GM21619 (cell line): ENCODE measurements around the gene PRDM2.

ENCODE experiments used
- ATAC-seq: cut with Tn5 transposase; IDR thresholded peaks from one replicate; pipeline ENCODE4 v1.9.1; 2021; ENCODE audit not compliant: unreplicated experiment

The PRDM2 gene

DNA sequence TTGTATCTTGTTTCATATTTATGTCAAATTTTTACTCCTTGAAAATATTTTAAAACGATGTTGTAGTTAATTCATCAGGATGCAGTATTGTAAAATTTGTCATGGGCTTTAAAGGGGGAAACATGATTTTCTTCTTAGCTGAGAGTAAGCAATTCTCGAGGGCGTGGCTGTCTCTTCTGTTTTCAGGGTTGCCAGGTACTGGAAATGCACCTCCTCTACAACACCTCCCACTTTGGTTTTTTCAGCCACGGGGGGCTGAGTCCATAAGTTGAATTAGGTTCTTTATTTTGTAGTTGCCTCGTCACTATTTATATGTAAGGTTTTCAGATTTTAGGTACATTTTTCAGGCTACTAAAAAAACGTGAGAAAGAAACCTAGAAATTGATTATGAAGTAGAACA, 64.0 kb downstream of the PRDM2 start:
- ATAC-seq = no peak

DNA sequence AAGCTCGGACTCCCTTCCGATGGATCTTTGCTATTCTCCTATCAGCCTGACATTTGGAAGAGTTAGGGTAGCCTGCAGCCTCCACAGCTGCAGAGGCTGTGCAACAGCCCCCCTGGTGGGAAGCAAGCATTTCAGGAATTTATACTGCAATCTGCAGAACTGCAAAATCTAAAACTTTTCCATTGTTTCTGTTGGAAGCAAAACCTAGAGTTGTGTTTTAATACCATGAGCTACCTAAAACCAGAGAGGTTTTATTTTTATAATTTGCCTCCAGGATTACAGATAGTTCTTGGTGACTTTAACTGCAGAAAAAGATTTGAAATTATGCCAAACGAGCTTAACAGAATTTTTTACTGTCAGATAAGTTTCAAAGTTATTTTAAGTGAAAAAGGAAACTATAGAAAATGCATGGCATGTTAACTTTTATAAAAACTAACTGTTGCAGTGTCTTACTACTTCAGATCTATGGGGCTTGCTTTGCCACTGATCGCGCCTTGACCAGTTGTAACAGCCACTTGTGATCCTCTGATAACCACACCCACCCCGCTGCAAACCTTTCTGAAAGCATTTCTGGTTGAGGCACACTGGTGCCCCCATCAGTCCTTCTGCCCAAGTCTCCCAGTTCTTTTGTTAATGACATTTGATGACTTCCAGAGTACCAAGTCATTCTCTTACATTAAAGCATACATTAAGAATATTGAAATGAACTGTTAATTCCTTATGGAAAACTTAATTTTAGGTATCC, 64.8 kb downstream of the PRDM2 start:
- ATAC-seq = no peak

DNA sequence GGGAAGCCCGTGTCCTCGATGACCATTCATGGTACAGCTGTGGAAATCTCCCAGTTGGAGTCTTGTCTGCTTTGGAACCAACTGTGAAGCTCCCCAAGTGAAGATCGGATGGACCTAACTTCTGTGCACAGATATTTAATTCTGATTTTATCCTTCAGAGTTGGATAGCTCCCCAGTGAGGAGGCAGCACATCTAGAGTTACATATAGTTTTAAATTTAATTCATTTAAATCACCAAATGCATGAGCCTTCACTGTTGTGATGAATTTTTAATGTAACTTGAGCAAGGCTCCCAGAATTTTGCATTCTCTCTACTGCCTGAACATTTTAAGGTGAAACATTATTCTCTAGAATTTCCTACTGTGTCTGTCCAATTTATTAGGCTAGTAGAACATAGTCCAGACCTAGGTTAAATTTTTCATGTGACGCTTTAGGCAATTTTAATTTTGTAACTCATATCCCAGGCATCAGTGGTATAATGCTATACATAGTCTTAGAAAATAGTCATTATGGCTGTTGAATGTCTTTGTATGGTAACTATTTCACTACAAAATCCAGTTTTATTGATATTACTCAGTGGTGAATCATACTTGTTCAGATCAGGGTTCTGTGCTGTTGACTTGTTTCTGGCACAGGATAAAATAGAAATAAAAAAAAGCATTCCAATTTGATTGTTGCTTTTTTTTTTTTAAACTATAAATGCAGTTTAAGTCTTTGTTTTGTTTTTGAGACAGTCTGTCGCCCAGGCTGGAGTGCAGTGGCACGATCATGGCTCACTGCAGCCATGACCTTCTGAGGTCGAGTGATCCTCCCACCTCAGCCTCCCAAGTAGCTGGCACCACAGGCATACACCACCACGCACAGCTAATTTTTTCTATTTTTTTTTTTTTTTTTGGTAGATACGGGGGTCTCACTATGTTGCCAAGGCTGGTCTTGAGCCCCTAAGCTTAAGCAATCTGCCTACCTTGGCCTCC, 66.9 kb downstream of the PRDM2 start:
- no peak for ATAC-seq

DNA sequence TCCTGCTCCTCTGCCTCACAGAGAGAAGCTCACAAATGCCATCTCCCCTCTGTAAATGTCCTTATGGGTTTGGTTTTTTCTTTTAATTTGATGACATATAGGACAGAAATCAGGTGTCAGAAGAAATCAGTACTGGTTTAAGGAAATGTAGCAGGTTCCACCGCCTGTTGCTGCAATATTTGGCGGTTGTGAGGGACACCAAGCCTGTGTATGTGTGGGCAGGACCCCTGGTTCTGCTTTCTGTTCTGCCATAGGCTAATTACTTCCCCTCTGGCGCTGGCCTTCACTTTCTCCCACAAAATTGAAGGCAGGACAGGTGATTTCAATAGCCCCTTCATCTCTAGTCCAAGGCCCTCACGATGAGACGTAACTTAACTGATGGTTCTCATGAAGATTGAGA, 69.2 kb downstream of the PRDM2 start:
- no peak for ATAC-seq

DNA sequence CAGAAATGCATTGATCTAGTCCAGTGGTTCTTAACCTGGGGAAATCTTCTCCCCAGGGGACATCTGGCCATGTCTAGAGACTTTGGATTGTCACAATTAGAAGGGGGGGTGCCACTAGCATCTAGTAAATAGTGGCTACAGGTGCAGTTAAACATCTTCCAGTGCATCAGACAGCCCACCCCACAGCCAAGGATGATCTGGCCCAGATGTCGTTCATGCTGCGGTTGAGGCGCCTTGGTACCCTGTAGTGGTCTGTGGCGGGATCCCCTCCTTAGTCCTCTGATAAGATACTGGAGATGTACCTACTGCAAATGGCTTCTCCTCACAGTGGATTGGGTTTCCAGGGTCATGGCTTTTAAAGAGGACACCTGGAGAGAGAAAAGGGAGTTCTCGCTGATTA, 69.8 kb downstream of the PRDM2 start:
- ATAC-seq = no peak

DNA sequence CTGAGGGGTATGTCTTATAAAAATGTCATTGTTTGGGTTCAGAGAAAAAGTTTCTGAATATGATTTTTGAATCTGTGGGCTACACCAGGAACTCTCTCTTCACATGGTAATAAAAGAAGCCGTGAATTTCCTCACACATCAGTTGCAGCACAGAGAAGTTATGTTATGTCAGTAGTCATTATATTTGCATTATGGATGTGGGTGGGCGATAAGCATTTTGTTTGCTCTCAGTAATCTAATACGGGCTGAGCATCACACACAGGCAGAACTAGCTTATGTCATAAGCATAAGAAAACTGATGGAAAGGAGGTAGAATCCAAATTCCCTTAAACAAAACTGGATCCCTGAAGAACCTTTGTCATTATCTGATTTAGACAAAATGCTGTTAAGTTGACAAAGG, 70.8 kb downstream of the PRDM2 start:
- no peak for ATAC-seq

DNA sequence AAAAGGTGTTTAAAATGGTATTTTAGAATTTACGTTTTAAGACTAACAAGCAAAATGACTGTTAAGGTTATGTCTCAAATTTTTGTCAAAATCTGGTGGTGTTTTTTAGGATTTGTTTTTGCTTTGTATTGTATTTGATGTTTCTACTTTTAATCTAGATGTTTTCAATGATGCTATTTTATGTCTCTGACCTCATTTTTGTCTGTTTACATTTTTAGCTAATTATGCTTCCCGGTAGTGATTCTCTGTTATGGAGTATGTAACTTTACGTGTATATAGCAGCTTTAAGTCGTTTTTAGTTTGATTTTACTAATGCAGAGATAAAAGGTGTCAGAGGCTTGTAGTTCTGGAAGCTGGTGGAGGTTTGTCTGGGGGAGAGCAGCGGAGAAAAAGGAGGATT, 71.8 kb downstream of the PRDM2 start:
- no peak for ATAC-seq

DNA sequence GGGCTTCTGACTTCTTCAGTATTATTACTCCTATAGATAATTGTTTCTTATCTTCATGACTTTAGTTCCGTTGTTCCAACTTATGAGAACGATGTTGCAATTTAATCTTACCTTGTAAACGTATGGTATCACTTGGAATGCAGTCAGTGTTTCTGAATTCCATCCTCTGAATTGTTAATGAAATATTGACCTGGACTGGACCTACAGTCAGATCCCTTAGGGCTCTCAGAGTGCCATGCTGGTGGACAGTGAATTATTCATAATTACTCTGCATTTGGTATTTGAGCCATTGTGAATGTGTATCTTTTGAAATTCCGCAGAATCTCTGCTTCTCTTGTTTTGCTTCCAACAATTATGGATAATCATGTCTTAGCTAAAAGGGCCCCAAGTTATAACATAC, 72.3 kb downstream of the PRDM2 start:
- no peak for ATAC-seq

DNA sequence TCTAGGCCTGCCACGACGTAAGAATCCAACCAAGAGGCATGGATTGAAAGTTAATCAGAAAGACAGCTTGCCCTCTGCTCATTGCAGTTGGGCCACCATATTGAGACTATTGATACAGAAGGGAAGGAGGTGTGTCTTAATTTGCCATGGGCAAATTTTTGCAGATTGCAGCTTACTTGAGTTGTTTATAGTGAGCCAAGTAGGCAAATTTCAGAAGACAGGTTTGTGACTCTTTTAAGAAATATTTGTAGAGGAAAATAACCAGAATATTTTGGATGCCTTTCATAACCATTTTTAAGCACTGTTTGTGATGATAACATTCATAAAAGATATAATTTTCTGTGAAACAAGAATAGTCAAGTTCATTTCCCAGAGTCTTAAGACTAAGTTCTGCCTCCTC, 74.1 kb downstream of the PRDM2 start:
- no peak for ATAC-seq

DNA sequence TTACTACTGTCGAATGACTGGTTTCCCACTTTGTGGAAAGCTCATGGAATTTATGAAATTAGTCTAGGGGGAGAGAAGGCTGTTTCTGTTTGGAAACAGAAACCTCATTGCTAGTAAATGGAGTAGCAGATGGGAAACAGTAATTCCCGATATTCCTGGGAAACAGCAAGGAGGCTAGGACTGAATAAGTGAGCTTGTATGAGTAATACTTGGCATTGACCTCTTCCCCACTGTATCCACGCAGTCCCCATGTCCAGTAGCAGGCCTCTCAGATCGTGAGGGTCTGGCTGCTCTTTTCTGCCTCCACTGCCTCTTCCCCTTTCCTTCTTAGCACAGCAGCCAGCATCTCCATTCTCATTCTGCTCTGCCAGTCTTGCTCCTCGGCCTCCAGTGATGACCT, 75.5 kb downstream of the PRDM2 start:
- no peak for ATAC-seq

DNA sequence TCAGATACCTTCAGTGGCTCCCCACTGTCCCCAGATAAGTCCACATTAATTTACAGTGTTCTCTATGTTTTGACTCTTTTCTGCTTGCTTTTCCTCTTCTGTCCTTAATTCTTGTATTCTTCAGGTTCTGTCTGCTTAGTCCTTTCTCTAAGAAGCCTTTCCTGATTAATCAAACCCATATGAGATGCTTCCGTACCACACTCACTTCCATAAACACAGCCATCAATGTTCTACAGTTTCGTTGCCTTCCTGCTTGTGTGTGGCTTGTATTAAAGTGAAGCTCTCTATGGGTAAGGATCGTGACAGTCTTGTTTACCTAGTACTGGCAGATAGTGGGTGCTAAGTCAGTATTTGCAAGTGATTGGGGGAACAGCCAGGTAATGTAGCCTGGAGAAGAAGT, 75.9 kb downstream of the PRDM2 start:
- ATAC-seq = no peak

DNA sequence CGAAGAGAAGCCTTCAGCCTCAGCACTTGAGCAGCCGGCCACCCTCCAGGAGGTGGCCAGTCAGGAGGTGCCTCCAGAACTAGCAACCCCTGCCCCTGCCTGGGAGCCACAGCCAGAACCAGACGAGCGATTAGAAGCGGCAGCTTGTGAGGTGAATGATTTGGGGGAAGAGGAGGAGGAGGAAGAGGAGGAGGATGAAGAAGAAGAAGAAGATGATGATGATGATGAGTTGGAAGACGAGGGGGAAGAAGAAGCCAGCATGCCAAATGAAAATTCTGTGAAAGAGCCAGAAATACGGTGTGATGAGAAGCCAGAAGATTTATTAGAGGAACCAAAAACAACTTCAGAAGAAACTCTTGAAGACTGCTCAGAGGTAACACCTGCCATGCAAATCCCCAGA, 78.4 kb downstream of the PRDM2 start:
- no peak for ATAC-seq

DNA sequence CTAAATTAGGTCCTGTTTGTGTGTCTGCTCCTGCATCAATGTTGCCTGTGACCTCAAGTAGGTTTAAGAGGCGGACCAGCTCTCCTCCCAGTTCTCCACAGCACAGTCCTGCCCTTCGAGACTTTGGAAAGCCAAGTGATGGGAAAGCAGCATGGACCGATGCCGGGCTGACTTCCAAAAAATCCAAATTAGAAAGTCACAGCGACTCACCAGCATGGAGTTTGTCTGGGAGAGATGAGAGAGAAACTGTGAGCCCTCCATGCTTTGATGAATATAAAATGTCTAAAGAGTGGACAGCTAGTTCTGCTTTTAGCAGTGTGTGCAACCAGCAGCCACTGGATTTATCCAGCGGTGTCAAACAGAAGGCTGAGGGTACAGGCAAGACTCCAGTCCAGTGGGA, 79.9 kb downstream of the PRDM2 start:
- ATAC-seq = no peak

DNA sequence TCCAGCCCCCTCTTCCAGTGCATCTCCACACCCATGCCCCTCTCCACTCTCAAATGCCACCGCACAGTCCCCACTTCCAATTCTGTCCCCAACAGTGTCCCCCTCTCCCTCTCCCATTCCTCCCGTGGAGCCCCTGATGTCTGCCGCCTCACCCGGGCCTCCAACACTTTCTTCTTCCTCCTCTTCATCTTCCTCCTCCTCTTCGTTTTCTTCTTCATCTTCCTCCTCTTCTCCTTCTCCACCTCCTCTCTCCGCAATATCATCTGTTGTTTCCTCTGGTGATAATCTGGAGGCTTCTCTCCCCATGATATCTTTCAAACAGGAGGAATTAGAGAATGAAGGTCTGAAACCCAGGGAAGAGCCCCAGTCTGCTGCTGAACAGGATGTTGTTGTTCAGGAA, 80.8 kb downstream of the PRDM2 start:
- no peak for ATAC-seq

DNA sequence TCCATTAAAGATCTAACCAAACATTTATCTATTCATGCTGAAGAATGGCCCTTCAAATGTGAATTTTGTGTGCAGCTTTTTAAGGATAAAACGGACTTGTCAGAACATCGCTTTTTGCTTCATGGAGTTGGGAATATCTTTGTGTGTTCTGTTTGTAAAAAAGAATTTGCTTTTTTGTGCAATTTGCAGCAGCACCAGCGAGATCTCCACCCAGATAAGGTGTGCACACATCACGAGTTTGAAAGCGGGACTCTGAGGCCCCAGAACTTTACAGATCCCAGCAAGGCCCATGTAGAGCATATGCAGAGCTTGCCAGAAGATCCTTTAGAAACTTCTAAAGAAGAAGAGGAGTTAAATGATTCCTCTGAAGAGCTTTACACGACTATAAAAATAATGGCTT, 81.2 kb downstream of the PRDM2 start:
- no peak for ATAC-seq

DNA sequence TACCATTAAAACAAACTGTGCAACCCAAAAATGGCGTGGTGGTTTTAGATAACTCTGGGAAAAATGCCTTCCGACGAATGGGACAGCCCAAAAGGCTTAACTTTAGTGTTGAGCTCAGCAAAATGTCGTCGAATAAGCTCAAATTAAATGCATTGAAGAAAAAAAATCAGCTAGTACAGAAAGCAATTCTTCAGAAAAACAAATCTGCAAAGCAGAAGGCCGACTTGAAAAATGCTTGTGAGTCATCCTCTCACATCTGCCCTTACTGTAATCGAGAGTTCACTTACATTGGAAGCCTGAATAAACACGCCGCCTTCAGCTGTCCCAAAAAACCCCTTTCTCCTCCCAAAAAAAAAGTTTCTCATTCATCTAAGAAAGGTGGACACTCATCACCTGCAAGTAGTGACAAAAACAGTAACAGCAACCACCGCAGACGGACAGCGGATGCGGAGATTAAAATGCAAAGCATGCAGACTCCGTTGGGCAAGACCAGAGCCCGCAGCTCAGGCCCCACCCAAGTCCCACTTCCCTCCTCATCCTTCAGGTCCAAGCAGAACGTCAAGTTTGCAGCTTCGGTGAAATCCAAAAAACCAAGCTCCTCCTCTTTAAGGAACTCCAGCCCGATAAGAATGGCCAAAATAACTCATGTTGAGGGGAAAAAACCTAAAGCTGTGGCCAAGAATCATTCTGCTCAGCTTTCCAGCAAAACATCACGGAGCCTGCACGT, 82.1 kb downstream of the PRDM2 start:
- no peak for ATAC-seq

DNA sequence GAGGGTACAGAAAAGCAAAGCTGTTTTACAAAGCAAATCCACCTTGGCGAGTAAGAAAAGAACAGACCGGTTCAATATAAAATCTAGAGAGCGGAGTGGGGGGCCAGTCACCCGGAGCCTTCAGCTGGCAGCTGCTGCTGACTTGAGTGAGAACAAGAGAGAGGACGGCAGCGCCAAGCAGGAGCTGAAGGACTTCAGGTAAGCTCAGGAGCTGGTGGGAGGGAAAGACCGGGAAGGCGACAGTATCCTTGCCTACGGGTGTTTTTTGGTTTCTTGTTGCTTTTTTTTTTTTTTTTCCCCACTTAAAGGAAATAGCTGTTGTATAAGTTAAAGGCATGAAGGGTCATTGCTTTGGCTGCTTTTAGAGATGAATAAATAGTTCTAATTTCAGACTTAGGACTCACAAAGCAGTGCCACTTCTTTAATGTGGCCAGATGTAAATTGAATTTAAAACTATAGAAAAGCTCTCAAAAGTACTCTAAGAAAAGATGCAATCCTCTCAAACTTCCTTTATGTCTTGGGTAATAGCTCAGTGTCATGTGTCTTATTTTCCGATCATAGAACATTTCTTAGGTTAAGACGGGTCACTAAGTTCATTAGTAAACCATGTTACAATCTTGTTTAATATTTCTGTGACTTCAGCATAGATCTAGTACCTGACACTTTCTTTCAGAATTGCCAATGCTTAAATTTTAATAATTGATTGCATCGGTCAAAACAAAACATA, 82.8 kb downstream of the PRDM2 start:
- ATAC-seq = no peak

DNA sequence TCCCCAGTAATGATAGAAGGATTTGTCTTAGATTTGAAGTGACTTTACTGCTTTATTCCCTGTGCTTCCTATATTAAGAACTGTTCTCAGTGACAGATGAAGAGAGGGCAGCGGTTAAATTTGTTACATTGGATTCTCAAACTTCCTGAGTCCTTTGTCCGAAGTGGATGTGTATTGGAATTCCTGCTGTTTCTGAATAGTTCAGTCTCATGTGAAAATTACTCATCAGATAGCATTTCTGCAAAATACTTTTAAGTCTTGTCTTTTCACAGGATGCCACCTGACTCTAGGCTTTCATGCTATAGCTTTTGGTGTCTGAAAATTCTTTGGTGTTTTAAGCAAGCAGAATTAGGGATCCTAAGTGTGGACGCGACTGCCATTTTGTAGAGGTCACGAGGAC, 83.6 kb downstream of the PRDM2 start:
- ATAC-seq = no peak

DNA sequence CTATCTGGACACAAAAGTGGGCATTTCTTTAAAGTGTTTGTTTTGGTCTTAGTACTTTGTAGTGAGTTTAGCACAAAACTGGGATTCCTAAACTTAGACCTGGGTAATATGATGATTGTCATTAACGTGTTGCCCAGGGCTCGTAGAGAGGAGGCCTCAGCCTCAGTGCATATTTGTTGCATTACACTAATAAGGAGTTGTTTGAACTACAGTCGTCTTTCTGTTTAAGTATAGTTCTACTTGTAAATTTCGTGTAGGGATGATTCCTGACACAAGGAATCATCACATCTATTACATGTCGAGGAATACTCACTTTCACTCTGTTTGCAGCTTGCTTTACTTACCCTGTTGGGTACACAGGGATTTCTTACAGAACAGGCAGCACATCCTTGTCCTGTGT, 85.0 kb downstream of the PRDM2 start:
- ATAC-seq = no peak

DNA sequence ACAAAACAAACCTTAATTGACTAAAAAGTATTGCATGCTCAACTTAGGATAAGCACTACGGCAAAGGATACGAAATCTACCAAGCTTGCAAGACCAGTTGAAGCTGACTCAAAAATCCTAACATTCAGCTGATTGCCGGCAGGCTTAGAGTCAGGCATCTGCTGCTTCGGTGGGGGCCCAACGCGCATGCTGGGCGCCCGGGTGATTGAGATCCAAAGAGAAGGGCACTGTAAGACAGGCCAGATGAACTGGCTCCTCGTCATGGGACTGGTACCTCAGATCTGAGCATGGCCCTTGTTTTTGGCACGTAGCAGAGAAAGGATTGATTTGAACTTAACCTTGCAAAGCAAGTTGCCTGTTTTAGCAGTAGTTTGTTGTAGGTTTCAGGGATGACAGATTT, 86.6 kb downstream of the PRDM2 start:
- no peak for ATAC-seq

DNA sequence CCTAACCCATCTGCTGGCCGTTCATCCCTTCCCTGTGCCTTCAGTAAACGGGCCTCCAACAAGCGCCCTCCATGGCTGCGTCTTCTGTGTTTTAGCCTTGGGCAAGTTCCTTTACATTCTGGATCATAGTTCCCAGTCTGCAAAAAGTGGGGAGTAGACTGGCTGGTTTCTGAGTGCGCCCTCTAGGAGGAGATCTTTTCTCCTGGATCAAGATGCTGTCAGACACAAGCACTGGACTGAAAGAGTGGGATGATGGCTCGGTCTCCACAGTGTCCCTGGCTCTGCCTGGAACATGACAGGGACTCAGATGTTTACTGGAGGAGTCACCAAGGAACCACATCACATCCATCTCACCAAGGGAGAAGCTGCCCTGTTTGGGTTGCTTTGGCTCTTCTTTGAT, 88.8 kb downstream of the PRDM2 start:
- ATAC-seq = no peak
